H7 (cell line): ENCODE results near the gene SPON1. TPM values are rescaled to one million over a fixed set of nuclear protein-coding genes. Genes with fewer than 3 reads are reported as not detected.

Experiments
- DNase-seq: peaks from one replicate; pipeline ENCODE4 v3.0.0; 2012
- H3K27me3 ChIP-seq: 2 replicates; pipeline ENCODE4 v1.6.0; 2011; ENCODE audit warnings: mild to moderate bottlenecking, low read length; ENCODE audit not compliant: control insufficient read depth, insufficient read depth
- H3K36me3 ChIP-seq: replicated peaks from 2 replicates; pipeline ENCODE4 v1.5.1; 2011; ENCODE audit warnings: low read length; ENCODE audit not compliant: control insufficient read depth, insufficient read depth
- H3K4me3 ChIP-seq: 2 replicates; pipeline ENCODE4 v1.5.1; 2011; ENCODE audit warnings: low read depth, mild to moderate bottlenecking, control low read depth, low read length, moderate library complexity; ENCODE audit not compliant: insufficient read depth
- total RNA-seq: library from RNA; depleted of rRNA; stranded (reverse); fragments of >200 nt; shearing (Covaris generic); gene quantifications from 2 replicates; pipeline ENCODE4 v1.2.3, GENCODE V29; 2014

SPON1 gene
- total RNA-seq, 1 experiment from 2014 or later = 4.6 TPM

DNA sequence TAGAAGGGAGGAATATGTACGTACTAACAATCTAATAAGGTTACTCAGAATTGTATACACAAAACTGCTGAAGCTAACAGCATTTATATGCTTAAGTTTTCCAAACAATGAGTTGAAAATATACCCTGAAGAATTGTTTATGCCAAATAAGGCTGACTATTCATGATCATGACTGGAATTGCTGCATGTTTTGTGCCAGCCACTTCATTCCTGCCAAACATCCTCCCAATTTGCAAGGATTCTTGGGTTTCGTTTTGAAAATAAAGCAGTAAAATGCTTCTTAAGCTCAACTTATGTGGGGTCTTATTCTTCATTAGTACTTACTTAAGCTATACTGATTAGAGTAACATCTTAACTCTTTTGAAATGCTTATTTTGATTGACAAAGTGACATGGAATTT, 149.0 kb downstream of the SPON1 start:
- Histone ChIP-seq H3K36me3 (no peaks in the 10 kb centered on the region), H3K27me3 (no peaks in the 10 kb centered on the region), H3K4me3 (no peak overlapping the region)
- no peak for DNase-seq

DNA sequence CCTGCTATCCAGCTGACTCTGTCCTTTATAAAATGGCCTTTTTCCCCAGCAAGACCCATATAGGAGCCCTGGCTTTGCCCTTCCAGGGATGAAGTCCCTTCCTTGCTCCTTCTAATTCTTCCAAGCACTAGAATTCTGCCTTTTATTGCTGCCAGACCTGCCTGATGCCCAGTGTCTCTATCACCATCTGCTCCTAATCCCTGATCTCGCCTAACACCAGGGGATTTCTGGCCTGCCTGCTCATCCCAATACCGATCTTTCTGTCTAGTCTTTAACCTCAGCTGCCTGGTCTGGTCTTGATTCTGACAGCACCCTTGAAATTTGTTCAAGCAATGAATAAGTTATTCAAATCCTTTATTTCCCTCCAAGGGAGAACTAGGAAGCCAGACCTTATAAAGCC, 150.2 kb downstream of the SPON1 start:
- no peak for DNase-seq
- Histone ChIP-seq H3K36me3 (no peaks in the 10 kb centered on the region), H3K4me3 (no peak overlapping the region), H3K27me3 (no peaks in the 10 kb centered on the region)

DNA sequence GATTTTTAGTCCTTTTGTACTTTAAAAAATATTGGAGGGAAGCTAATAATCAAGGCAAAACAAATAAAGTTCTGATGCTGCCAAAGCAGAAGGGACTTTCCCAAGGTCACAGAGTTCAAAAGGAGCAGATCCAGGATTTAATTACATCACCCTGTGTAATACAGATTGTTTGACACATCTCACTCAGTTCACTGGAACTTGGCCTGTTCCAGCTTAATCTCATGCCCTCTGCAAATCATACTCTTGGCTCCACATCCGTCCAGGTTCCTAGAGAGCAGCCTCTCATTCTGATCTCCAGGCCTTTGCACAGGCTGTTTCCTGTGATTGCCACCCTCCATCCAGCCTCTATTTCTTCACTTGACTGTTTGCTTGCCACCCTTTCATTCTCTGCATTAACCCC, 151.7 kb downstream of the SPON1 start:
- no peak for DNase-seq
- Histone ChIP-seq H3K4me3 (no peak overlapping the region), H3K36me3 (no peaks in the 10 kb centered on the region), H3K27me3 (no peaks in the 10 kb centered on the region)

DNA sequence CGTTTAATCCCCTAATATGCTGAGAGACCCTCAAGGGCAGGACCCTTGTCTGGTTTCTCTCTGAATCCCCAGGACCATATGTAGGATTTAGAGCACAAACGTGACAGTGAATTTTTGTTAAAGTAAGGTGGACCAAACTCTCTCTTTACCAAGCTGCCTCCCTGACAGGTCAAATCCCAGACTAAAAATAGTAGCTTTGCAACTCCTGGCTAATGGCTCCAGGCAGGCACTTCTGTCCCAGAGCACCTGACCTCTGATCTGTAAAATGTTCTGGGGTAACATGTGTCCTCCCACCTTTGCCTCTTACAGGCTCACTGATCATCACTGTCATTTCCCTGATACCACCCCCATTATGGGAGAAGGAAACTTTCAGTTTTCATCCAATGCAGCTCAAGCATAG, 152.3 kb downstream of the SPON1 start:
- DNase-seq = no peak
- Histone ChIP-seq H3K27me3 (no peaks in the 10 kb centered on the region), H3K36me3 (no peaks in the 10 kb centered on the region), H3K4me3 (no peak overlapping the region)

DNA sequence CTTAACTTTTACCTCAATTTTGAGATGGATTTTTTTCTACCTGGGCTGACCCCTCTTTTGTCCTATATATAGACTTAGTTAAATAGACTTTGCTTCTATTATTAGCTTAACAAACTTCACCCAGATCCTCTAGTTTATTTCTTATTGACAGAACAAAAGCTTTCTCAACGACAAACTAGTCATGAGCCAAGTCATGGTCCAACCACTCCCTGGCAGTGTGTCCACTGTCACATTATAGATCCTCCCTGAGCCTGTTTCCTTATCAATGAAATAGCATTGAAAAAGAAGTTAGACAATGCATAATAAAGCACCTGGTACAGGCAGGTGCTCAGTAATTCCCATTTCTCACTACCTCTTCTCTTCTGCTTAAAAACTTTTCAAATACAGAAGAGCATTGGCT, 155.1 kb downstream of the SPON1 start:
- Histone ChIP-seq H3K27me3 (no peaks in the 10 kb centered on the region), H3K4me3 (no peak overlapping the region), H3K36me3 (no peaks in the 10 kb centered on the region)
- DNase-seq = no peak

DNA sequence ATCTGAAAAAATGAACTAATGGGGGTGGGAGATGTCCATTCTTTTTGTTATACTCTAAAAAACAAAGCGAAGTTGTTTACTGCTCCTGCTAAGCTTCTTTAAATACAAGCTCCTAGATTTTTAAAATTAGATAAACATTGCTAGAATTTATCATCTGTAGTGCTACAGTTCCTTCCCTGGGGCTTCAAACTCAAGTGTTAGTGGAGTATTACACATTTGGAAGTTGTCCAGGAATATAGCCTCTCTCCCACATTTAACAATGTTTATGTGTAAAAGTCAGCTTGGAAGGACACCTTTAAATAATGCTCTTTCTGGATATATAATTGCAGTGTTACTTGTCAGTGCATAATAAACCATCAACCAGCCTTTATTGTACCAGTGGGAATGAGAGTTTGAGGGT, 155.5 kb downstream of the SPON1 start:
- H3K27me3 ChIP-seq = no peaks in the 10 kb centered on the region
- H3K4me3 ChIP-seq = no peak overlapping the region
- DNase-seq = no peak
- H3K36me3 ChIP-seq = no peaks in the 10 kb centered on the region

DNA sequence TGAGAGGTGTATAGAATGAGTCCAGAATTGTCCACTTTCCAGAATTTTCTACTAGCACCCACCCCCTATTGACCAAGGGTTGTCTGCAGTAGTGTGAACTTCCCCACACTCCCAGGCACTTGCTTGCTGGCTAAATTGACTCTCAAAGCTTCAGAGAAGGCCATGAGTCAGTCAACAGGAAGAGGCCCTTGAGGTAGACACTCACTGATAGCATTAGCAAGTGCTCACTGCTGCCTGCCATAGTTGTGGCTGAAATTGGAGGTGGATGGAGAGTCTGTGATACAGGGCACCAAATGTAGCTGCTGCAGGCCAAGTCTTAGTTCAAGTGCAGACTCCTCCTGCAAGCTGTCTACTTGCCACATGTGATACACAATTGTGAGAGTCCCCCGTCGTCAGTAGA, 156.8 kb downstream of the SPON1 start:
- no peak for DNase-seq
- H3K4me3 ChIP-seq = no peak overlapping the region
- no peaks in the 10 kb centered on the region for H3K36me3 ChIP-seq
- no peaks in the 10 kb centered on the region for H3K27me3 ChIP-seq

DNA sequence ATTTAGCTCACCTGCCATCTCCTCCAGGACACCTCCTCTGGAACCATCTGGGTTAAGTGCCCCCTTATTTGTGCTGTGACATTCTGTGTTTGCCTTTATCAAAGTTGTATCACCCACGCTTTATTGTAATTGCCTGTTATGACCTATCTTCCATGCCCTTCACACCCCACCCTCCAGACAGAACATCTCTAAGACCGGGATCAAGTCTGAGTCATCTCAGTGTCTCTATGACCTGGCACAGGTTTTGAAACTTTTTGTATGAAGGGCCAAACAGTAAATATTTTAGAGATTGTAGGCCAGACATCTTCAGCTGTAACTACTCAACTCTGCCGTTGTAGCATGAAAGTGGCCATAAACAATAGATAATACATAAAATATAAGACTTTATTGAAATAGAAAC, 161.8 kb downstream of the SPON1 start:
- H3K27me3 ChIP-seq = no peaks in the 10 kb centered on the region

DNA sequence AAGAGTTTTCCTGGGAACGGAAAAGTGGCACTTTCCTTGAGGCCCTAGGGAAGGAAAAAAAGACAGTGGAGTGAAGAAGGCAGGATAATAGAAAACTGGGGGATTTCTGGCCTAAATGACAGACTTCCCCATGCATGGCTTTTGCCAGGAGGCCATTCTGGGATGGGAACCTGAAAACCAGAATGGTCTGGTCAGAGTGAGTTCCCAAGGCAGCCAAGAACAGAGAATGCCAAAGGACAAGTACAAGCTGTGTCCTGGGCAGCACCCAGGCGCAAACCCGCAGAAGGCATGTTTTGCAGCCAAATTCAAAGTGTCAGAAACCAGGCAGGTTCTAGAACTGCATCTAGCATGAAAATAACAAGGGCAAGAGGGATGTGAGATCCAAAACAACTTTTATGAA, 162.4 kb downstream of the SPON1 start:
- no peak for DNase-seq
- Histone ChIP-seq H3K27me3 (no peaks in the 10 kb centered on the region), H3K4me3 (no peak overlapping the region), H3K36me3 (no peaks in the 10 kb centered on the region)

More for the DNA sequence above, 161.8 kb downstream of the SPON1 start:
- H3K36me3 ChIP-seq = no peaks in the 10 kb centered on the region
- H3K4me3 ChIP-seq = no peak overlapping the region
- DNase-seq = no peak

DNA sequence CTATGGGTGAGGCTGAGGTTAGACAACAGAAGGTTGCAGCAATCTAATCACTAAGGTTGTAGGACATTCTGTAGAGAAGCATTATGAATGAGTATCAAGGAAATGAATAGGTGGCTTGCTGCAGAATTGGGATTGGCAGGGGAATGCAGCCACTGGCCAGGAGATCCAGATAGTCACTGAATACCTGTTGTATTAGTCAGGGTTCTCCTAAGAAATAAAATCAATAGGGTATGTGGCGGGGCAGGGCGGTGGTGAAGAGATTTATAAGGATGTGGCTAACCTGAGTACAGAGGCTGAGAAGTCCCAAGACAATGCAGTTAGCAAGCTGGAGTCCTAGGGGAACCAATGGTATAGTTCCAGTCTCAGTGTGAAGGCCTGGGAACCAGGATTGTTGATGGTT, 163.0 kb downstream of the SPON1 start:
- no peak overlapping the region for H3K4me3 ChIP-seq

DNA sequence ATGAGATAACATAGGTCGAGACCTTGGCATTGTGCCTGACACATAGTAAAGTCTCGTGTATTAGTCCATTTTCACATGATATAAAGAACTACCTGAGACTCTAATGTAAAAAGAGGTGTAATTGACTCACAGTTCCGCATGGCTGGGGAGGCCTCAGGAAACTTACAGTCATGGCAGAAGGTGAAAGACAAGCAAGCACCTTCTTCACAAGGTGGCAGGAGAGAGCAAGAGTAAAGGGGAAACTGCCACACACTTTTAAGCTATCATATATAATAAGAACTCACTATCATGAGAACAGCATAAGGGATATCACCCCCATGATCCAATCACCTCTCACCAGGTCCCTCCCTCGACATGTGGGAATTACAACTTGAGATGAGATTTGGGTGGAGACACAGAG, 165.2 kb downstream of the SPON1 start:
- H3K4me3 ChIP-seq = no peak overlapping the region
- no peaks in the 10 kb centered on the region for H3K36me3 ChIP-seq
- no peaks in the 10 kb centered on the region for H3K27me3 ChIP-seq
- no peak for DNase-seq

More for the DNA sequence above, 163.0 kb downstream of the SPON1 start:
- Histone ChIP-seq H3K36me3 (no peaks in the 10 kb centered on the region), H3K27me3 (no peaks in the 10 kb centered on the region)
- no peak for DNase-seq

DNA sequence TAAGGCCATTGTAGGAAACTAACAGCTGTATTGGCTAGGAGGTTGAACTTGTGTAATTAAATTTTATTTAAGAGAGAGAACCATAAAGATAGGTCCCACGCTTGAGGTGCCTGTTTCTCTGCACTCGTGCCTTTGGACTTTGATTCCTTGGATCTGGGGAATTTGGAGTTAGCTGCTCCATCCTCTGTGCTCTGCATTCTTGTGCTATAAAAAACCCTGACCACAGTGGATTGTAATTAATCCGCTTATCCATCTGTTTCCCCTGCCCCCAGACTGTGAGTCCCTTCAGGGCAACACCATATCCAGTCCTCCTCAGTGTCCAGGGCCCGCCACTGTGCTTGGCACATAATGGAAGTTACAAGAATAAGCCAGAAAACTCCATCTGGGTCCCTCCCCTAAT, 169.8 kb downstream of the SPON1 start:
- H3K27me3 ChIP-seq = no peaks in the 10 kb centered on the region
- DNase-seq = no peak
- H3K36me3 ChIP-seq = no peaks in the 10 kb centered on the region
- H3K4me3 ChIP-seq = no peak overlapping the region

DNA sequence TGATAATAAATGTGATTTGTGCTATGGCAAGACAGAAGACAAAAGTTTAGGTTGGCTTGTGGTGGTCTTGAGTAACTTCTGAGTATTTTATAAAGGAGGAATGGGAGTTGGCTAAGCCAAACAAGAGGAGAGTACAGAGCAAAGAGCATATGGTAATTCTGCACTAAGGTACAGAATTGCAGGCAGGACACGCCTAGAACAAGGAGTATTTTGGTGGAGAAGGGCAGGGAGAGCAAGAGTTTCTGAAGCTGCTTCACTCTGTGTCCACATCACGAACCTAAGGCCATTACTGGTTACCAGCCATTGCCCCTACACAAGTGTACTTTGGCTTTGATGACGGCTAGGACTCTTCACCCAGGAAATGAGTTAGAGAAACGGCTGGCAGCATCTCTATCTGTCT, 170.9 kb downstream of the SPON1 start:
- no peak for DNase-seq
- no peaks in the 10 kb centered on the region for H3K36me3 ChIP-seq
- no peaks in the 10 kb centered on the region for H3K27me3 ChIP-seq
- no peak overlapping the region for H3K4me3 ChIP-seq

DNA sequence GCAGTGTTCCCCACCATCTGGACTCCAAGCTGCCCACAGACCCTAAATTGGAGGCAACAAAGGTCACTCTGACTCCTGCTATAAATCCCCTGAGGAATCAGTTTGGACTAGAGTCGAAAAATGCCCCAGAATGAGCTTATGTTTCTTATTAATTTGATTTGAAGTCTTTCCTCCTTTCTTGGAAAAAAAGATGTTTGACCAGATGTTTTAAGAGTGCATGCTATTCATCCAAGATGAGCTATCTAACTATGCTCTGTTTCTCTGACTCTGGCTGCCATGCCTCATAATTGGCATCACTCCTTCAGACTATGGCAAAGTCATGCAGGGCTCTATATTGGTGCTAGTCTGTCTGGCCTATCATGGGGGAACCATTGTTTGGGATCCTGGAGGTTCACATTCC, 174.0 kb downstream of the SPON1 start:
- no peak overlapping the region for H3K4me3 ChIP-seq
- no peak for DNase-seq
- no peaks in the 10 kb centered on the region for H3K27me3 ChIP-seq
- H3K36me3 ChIP-seq = no peaks in the 10 kb centered on the region

DNA sequence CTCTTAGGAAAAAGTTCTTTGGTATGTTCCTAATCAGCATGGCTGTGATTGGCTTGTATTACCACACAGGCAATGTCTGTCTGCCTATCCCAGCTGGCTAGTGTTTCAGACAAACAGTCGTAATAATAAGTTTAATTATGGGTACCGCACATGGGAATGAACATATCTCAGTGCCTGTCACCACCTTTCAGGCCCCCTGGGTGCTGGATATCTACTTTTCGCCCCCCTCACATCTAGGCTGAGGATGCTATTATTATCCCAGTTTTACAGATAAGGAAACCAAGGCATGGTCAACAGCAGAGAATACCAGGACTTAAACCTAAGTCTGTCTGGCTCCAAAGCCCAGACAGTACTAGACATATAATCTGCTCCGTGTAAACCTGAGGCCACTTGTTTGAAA, 174.8 kb downstream of the SPON1 start:
- H3K4me3 ChIP-seq = no peak overlapping the region
- no peak for DNase-seq
- H3K27me3 ChIP-seq = no peaks in the 10 kb centered on the region
- no peaks in the 10 kb centered on the region for H3K36me3 ChIP-seq

DNA sequence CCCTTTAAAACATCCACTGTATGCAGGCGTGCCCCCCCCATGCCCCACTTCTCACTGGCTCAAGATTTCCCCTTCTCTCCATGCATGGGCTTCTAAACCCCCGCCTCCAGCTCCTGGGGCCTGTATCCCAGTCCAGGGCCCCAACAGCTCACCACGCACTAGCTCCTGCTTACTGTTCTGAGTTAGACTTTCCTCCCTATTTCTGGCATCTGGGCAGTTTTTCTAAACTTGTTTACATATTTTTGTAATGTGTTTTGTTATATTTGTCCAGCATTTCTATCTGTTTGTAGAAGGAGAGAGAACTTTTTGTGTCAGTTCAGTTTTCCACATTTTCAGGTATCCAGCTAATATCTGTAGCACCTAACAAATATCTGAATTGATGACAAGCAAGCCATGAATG, 178.5 kb downstream of the SPON1 start:
- Histone ChIP-seq H3K27me3 (no peaks in the 10 kb centered on the region), H3K4me3 (no peak overlapping the region), H3K36me3 (no peaks in the 10 kb centered on the region)
- no peak for DNase-seq
